GM23248 (cell line): ENCODE measurements around the gene MOGAT2.

Experiments
- EZH2 ChIP-seq: fragments of 200-600 bp; sonication (generic); IDR thresholded peaks from 2 replicates; pipeline ENCODE4 v1.6.1; 2018; ENCODE audit warnings: antibody characterized with exemption, mild to moderate bottlenecking; ENCODE audit not compliant: insufficient read depth, poor library complexity, severe bottlenecking
- EZH2phosphoT487 ChIP-seq: fragments of 200-600 bp; sonication (generic); IDR thresholded peaks from 2 replicates; pipeline ENCODE4 v1.6.1; 2018; ENCODE audit warnings: antibody characterized with exemption, moderate library complexity, mild to moderate bottlenecking, low read depth; ENCODE audit not compliant: insufficient read depth

DNA sequence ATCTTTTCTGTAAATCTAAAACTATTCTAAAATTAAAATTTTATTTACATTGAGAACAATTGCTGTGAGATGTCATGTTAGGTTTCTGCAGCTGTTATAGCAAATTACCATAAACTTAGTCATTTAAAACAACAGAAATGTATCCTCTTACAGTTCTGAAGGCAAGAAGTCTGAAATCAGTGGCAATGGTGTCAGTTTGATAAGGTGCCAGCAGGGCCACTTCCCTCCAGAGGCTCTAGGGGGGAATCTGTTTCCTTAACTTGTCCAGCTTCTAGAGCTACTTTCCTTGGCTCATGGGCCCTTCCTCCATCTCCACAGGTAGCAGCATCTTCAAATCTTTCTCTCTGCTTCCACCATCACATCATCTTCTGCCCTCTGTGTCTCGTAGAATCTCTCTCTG is 23.0 kb downstream of the MOGAT2 start:
- TF ChIP-seq EZH2 = no peak
- TF ChIP-seq EZH2phosphoT487 = no peak
